Type B pancreatic cell (in vitro differentiated cells): ENCODE results near the gene TOGARAM1. TPM values are rescaled to one million over a fixed set of nuclear protein-coding genes. Genes with fewer than 3 reads are reported as not detected.

Experiments used
- DNase-seq: peaks from one replicate; pipeline ENCODE4 v3.0.0; 2021; ENCODE audit warnings: mixed read lengths; ENCODE audit not compliant: unreplicated experiment; ENCODE audit errors: extremely low spot score
- H3K27ac Mint-ChIP-seq: 2 replicates; pipeline ENCODE4 v1.8.0; 2021; ENCODE audit warnings: mild to moderate bottlenecking, mixed read lengths
- H3K27me3 Mint-ChIP-seq: 2 replicates; pipeline ENCODE4 v1.8.0; 2021; ENCODE audit warnings: mixed read lengths
- H3K36me3 Mint-ChIP-seq: 2 replicates; pipeline ENCODE4 v1.8.0; 2021; ENCODE audit warnings: mixed read lengths
- H3K4me1 Mint-ChIP-seq: one replicate; pipeline ENCODE4 v1.8.0; 2021; ENCODE audit warnings: mixed read lengths; ENCODE audit not compliant: unreplicated experiment
- H3K4me3 Mint-ChIP-seq: 2 replicates; pipeline ENCODE4 v1.8.0; 2021; ENCODE audit warnings: mild to moderate bottlenecking, mixed read lengths
- H3K9me3 Mint-ChIP-seq: 2 replicates; pipeline ENCODE4 v1.8.0; 2021; ENCODE audit warnings: mixed read lengths
- total RNA-seq: library from RNA; stranded (reverse); gene quantifications from 2 replicates; pipeline ENCODE4 v1.2.1, GENCODE V29; 2021; ENCODE audit warnings: low replicate concordance
- TF ChIP-seq, protein P1 (sequence below): fragments of 200-600 bp; sonication (generic); conservative IDR thresholded peaks from 2 replicates; pipeline ENCODE4 v1.5.0; 2021; ENCODE audit warnings: antibody characterized with exemption, mild to moderate bottlenecking

Gene TOGARAM1
- total RNA-seq, 1 donor from 2014 or later, result 21.2 TPM

DNA sequence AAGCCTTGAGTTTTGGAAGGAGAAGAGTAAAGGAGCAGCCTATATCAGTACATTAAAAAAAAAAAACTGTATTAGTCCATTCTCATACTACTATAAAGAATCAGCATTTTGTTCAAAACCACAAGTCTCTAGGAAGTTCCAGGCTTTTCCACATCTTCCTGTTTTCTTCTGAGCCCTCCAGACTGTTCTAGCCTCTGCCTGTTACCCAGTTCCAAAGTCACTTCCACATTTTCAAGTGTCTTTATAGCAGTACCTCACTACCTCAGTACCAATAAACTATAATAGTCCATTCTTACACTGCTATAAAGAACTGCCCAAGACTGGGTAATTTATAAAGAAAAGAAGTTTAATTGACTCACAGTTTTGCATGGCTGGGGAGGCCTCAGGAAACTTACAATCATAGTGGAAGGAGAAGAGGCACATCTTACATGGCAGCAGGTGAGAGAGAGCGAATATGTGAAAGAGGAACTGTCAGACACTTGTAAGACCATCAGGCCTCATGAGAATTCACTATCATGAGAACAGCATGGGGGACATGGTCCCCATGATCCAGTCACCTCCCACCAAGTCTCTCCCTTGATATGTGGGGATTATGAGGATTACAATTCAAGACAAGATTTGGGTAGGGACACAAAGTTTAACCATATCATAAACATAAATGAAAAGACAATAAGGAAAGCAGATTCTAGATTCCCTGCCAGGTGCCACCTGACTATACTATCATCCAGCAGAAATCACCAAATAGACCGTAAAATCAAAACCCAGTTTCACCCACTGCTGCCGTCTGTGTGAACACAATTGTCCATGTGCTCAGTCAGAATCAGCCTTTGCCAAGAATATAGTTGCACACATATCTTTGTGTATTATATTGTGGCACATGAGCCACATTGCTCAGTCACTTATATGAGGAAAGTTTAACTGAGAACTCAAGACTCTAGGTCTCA is 27.8 kb downstream of the TOGARAM1 start:
- no peak overlapping the region for H3K27ac Mint-ChIP-seq

DNA sequence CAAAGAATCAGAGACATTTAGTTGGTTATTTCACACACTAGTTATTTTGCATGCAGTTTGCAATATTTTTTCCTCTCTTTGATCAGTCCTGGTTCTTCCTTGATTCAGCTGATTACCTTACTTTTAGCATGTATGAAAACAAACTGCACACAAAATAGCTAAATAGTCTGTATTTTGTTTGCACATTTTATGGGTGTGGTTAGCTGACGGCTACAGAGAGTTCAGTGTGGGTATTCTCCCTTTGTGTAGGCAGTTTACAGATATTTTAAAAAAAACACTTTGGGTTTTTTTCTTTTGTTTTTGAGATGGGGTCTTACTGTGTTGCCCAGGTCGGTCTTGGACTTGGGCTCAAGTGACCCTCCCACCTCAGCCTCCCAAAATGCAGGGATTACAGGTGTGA is 28.5 kb downstream of the TOGARAM1 start:
- H3K36me3 Mint-ChIP-seq, result peaks cover 5% of the 10 kb centered on the region
- H3K9me3 Mint-ChIP-seq, result no peaks in the 10 kb centered on the region
- H3K4me3 Mint-ChIP-seq, result no peak overlapping the region

More for the DNA sequence above, 27.8 kb downstream of the TOGARAM1 start:
- DNase-seq, result no peak
- Mint-ChIP-seq H3K27me3 (no peaks in the 10 kb centered on the region), H3K4me1 (no peaks in the 10 kb centered on the region), H3K4me3 (no peak overlapping the region), H3K9me3 (no peaks in the 10 kb centered on the region), H3K36me3 (peaks cover 5% of the 10 kb centered on the region)
- TF ChIP-seq, protein P1, sequence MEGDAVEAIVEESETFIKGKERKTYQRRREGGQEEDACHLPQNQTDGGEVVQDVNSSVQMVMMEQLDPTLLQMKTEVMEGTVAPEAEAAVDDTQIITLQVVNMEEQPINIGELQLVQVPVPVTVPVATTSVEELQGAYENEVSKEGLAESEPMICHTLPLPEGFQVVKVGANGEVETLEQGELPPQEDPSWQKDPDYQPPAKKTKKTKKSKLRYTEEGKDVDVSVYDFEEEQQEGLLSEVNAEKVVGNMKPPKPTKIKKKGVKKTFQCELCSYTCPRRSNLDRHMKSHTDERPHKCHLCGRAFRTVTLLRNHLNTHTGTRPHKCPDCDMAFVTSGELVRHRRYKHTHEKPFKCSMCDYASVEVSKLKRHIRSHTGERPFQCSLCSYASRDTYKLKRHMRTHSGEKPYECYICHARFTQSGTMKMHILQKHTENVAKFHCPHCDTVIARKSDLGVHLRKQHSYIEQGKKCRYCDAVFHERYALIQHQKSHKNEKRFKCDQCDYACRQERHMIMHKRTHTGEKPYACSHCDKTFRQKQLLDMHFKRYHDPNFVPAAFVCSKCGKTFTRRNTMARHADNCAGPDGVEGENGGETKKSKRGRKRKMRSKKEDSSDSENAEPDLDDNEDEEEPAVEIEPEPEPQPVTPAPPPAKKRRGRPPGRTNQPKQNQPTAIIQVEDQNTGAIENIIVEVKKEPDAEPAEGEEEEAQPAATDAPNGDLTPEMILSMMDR, result no peak

DNA sequence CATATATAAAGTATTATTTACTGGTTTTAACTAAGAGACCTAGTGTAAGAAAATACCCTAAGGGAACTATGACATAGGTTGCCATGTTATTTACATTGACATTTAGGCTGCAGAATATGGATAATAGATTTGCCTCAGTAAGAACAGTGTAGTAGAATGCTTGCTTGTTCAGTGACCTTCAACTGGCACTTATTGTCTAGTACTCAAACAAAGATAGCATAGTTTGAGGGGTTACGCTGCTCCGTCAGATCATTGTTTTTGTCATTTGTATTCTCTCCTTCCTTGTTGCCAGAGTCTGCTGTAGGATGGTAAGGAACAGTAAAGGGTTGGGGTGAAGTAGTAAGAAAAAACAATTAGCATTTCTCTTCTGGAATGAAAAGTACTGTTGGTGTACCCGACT is 33.2 kb downstream of the TOGARAM1 start:
- Mint-ChIP-seq H3K4me1 (no peaks in the 10 kb centered on the region), H3K4me3 (no peak overlapping the region), H3K27me3 (no peaks in the 10 kb centered on the region), H3K9me3 (no peaks in the 10 kb centered on the region), H3K27ac (no peak overlapping the region), H3K36me3 (peaks cover 22% of the 10 kb centered on the region)
- no peak for DNase-seq
- TF ChIP-seq, protein P1, result no peak

More for the DNA sequence above, 28.5 kb downstream of the TOGARAM1 start:
- Mint-ChIP-seq H3K4me1 (no peaks in the 10 kb centered on the region), H3K27me3 (no peaks in the 10 kb centered on the region), H3K27ac (no peak overlapping the region)
- TF ChIP-seq, protein P1, result no peak
- no peak for DNase-seq

DNA sequence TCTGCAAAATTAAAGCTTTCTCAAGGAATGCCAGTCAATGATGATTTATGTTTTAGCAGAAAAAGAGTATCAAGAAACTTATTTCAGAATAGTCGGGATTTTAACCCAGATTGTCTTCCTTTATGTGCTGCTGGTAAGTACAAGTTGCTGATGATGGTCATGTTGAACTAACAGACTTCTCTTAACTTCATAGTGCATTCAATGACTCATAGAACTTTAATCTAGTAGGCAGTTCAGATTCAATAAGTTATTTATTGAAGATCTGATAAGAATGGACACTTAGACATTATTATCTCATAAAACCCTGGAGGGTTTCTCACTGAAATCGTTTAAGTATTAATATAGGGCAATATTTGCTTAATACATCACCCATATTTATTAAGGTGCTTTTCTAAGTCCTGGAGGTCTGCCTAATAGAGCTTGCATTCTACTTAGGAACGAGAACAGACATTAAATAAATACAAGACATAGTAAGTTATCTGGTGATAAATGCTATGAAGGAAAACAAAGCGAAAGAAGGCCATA is 33.8 kb downstream of the TOGARAM1 start:
- Mint-ChIP-seq H3K9me3 (no peaks in the 10 kb centered on the region), H3K4me1 (no peaks in the 10 kb centered on the region), H3K4me3 (no peak overlapping the region), H3K36me3 (peaks cover 25% of the 10 kb centered on the region), H3K27me3 (no peaks in the 10 kb centered on the region), H3K27ac (no peak overlapping the region)
- TF ChIP-seq, protein P1, result no peak
- DNase-seq, result no peak

DNA sequence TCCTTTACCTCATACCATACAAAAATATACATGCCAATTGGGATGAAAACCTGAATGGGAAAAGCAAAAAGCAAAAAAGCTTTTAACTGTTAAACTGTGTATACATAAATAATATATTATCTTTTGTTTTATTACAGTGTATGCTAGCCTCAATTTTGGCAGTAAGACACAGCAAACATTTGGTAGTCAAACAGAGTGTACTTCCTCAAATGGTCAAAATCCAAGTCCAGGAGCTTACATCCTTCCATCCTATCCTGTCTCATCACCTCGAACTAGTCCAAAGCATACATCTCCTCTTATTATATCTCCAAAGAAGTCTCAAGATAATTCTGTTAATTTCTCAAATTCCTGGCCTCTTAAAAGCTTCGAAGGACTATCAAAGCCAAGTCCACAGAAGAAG is 41.9 kb downstream of the TOGARAM1 start:
- TF ChIP-seq, protein P1, result no peak
- Mint-ChIP-seq H3K36me3 (peaks cover 22% of the 10 kb centered on the region), H3K27me3 (no peaks in the 10 kb centered on the region), H3K27ac (no peak overlapping the region), H3K9me3 (no peaks in the 10 kb centered on the region), H3K4me3 (no peak overlapping the region), H3K4me1 (no peaks in the 10 kb centered on the region)
- DNase-seq, result no peak
